Brain microvascular endothelial cell (primary cell): ENCODE measurements around the gene EDDM13.
"Not testable (repeated sequence)": the region's sequence is repeated elsewhere in the genome, so short reads cannot be mapped to it uniquely, and the experiment has no call there.

Source experiments
- DNase-seq: peaks from one replicate; pipeline ENCODE4 v3.0.0-alpha.2; 2020
- H3K27ac ChIP-seq: fragments of 250-450 bp; sonication (Bioruptor Pico); 2 replicates; pipeline ENCODE4 v1.5.1; 2020; ENCODE audit warnings: mild to moderate bottlenecking, moderate library complexity
- H3K27me3 ChIP-seq: fragments of 250-450 bp; sonication (Bioruptor Pico); replicated peaks from 2 replicates; pipeline ENCODE4 v1.5.1; 2020; ENCODE audit warnings: mild to moderate bottlenecking
- H3K36me3 ChIP-seq: fragments of 250-450 bp; sonication (Bioruptor Pico); replicated peaks from 2 replicates; pipeline ENCODE4 v1.5.1; 2020; ENCODE audit warnings: mild to moderate bottlenecking
- H3K4me3 ChIP-seq: 2 replicates; pipeline ENCODE4 v1.5.1; 2011; ENCODE audit warnings: low read depth, mild to moderate bottlenecking, control low read depth, low read length, moderate library complexity
- in situ Hi-C: cut with HindIII; loops from 2 replicates; pipeline ENCODE4 v1.10.0; 2017; ENCODE audit warnings: low sequenced_read_pairs, low pct_ligation_motif_present
- TF ChIP-seq, protein P1 (sequence below): IDR thresholded peaks from 2 replicates; pipeline ENCODE4 v1.5.1; 2011; ENCODE audit warnings: low read depth, mild to moderate bottlenecking, moderate library complexity, low read length, control low read depth, inconsistent platforms; ENCODE audit errors: missing control alignments

Gene EDDM13, protein sequence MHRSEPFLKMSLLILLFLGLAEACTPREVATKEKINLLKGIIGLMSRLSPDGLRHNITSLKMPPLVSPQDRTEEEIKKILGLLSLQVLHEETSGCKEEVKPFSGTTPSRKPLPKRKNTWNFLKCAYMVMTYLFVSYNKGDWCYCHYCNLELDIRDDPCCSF

DNA sequence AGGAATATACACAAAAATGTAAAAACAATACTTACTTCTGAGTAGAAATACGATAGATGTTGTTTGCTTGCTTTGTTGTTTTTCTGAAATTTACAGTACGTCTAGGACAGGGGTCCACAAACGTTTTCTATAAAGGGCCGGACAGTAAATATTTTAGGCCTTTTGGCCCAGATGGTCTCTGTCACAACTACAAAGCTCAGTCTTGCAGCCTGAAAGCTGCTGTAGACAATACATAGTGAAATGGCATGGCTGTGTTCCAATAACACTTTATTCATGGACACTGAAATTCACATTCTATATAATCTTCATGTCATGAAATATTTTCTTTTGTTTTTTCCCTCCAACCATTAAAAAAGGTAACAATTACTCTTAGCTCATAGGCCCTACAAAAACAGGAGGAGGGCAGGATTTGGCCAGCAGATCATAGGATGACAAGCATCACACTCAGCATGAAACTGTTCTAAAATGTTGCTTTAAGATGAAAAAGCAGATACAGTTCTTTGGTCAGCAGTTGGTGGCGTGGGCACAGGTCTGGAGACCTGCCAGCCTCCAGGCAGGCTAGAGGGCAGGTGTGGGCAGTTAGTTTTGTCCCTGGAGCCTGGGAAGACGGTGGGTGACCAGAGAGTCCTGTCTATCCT, at the start of gene EDDM13:
EDDM13 (plus strand) TSS at position 588 of the 638 bp plus-strand sequence. CDS start 87 bp downstream, outside the sequence.
- Histone ChIP-seq H3K27me3 (no peaks in the 10 kb centered on the region), H3K27ac (no peak within 1 kb of the TSS), H3K4me3 (no peak within 1 kb of the TSS), H3K36me3 (no peaks in the 10 kb centered on the region)
- in situ Hi-C loops = no loop called here
- TF ChIP-seq, protein P1, sequence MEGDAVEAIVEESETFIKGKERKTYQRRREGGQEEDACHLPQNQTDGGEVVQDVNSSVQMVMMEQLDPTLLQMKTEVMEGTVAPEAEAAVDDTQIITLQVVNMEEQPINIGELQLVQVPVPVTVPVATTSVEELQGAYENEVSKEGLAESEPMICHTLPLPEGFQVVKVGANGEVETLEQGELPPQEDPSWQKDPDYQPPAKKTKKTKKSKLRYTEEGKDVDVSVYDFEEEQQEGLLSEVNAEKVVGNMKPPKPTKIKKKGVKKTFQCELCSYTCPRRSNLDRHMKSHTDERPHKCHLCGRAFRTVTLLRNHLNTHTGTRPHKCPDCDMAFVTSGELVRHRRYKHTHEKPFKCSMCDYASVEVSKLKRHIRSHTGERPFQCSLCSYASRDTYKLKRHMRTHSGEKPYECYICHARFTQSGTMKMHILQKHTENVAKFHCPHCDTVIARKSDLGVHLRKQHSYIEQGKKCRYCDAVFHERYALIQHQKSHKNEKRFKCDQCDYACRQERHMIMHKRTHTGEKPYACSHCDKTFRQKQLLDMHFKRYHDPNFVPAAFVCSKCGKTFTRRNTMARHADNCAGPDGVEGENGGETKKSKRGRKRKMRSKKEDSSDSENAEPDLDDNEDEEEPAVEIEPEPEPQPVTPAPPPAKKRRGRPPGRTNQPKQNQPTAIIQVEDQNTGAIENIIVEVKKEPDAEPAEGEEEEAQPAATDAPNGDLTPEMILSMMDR = no peak
- no peak for DNase-seq

DNA sequence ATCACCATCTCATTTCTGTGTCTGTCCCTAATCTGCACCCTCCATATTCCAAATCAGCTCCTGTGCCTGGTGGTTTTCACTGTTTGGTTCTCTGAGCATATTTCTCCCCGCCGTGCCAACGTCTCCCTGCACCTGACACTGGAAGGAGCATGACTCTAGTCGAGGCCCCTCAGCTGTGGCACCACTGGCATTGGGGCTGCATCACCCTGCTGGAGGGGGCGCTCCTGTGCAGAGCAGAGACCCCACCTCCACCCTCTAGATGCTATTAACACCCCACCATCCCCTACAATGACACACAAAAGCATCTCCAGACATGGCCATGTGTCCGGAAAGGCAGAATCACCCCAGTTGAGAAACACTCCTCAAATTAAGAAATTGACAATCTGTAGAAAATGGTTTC, 49.6 kb upstream of the EDDM13 start:
- no peak for DNase-seq
- TF ChIP-seq, protein P1 = no peak
- H3K27ac ChIP-seq = no peak overlapping the region
- no peak overlapping the region for H3K4me3 ChIP-seq
- no peaks in the 10 kb centered on the region for H3K36me3 ChIP-seq
- in situ Hi-C loops = no loop called here
- H3K27me3 ChIP-seq = no peaks in the 10 kb centered on the region

DNA sequence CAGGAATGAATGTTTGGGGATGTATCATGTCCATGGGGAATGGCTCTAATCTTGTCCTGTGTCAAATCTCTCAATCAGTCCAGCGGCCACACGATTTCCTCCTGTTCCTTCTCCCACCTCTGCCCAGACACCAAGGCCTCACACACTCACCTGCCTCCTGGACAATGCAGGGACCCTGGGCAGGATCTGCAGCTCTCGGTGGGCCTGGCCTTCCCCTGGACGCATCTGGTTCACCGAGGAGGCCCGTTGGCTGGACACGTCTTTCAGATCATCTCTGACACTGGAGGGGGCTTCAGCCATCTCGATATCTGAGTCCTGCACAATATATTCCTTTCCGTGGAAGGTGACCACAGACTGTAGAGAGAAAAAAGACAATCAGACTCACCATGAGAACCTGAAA, 49.1 kb upstream of the EDDM13 start:
- Histone ChIP-seq H3K27ac (no peak overlapping the region), H3K4me3 (no peak overlapping the region), H3K27me3 (no peaks in the 10 kb centered on the region), H3K36me3 (no peaks in the 10 kb centered on the region)
- in situ Hi-C loops = no loop called here
- no peak for DNase-seq
- TF ChIP-seq, protein P1 = no peak

DNA sequence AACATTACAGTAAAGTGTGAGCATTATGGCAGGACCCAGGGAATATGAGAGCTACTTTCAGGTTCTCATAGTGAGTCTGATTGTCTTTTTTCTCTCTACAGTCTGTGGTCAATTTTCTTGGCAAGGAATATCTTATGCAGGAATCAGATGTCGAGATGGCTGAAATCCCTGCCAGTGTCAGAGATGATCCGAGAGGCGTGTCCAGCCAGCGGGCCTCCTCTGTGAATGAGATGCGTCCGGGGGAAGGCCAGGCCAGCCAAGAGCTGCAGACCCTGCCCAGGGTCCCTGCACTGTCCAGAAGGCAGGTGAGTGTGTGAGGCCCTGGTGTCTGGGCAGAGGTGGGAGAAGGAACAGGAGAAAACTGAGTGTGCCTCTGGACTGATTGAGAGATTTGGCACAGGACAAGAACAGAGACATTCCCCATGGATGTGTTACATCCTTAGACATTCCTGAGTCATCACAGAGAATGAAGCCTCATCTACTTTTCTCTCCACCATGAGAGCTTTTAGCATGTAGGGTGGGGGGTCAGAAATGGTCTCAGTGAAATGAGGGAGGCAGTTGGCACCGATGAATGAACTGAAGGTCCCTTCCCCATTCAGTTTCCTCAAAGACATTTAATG, 27.3 kb upstream of the EDDM13 start:
- TF ChIP-seq, protein P1 = no peak
- Histone ChIP-seq H3K27ac (no peak overlapping the region), H3K36me3 (no peaks in the 10 kb centered on the region), H3K27me3 (no peaks in the 10 kb centered on the region), H3K4me3 (no peak overlapping the region)
- DNase-seq = no peak
- in situ Hi-C loops = no loop called here

DNA sequence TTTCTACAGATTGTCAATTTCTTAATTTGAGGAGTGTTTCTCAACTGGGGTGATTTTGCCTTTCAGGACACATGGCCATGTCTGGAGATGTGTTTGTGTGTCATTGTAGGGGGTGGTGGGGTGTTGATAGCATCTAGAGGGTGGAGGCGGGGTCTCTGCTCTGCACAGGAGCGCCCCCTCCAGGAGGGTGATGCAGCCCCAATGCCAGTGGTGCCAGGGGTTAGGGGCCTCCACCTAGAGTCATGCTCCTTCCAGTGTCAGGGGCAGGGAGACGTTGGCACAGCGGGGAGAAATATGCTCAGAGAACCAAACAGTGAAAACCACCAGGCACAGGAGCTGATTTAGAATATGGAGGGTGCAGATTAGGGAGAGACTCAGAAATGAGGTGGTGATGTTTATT, 26.8 kb upstream of the EDDM13 start:
- H3K36me3 ChIP-seq, H3K27ac ChIP-seq, in situ Hi-C loops, DNase-seq, H3K4me3 ChIP-seq, H3K27me3 ChIP-seq: not testable (repeated sequence)

DNA sequence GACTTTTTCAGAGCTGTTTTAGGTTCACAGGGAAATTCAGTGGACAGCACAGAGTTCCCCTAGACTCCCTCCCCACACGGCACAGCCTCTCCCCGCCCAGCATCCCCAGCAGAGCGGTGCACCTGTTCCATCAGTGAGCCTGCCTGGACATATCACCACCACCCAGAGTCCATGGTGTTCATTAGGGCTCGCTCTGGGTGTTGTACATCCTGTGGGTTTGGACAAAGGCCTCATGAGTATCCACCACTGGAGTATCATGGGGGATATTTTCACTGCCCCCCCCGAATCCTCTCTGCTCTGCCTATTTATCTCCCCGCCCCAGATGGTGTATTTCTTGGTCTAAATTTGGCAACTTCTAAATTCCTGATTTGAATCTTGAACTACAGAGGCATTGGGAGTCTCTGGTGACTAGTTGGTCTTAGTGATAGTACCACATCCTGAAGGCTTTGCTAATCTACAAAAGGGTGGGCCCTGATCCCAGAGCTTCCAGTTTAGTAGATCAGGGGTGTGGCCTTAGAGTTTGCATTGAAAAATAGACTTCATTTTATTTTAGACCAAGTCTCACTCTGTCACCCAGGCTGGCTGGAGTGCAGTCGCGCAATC, 23.7 kb upstream of the EDDM13 start:
- in situ Hi-C loops, H3K36me3 ChIP-seq, DNase-seq, H3K27ac ChIP-seq, H3K27me3 ChIP-seq, H3K4me3 ChIP-seq: not testable (repeated sequence)
